Spinal cord (tissue), 10 donors: Measurements from ENCODE around the gene RDH13. TPM values are rescaled to one million over a fixed set of nuclear protein-coding genes. Genes with fewer than 3 reads are reported as not detected.
A peak's percentile ranks its signal among the peaks of the same experiment; 100 is the strongest.
"Not testable (repeated sequence)": the region's sequence is repeated elsewhere in the genome, so short reads cannot be mapped to it uniquely, and the experiment has no call there.

ENCODE experiments used
- DNase-seq, 6 donors: peaks; one replicate each; pipeline versions ENCODE4 v3.0.0 to v3.0.0-alpha.2; 2013 to 2015; ENCODE audit warnings: low spot score in 6 of 6, low read depth in 4 of 6
- H3K27ac ChIP-seq: one replicate; pipeline ENCODE4 v1.5.1; 2013; ENCODE audit warnings: low read depth, low read length, control low read depth
- H3K27me3 ChIP-seq: one replicate; pipeline ENCODE4 v1.6.1; 2013; ENCODE audit warnings: low read length; ENCODE audit not compliant: control insufficient read depth, insufficient read depth
- H3K36me3 ChIP-seq: one replicate; pipeline ENCODE4 v1.6.1; 2013; ENCODE audit warnings: low read length; ENCODE audit not compliant: control insufficient read depth, insufficient read depth
- H3K4me1 ChIP-seq: one replicate; pipeline ENCODE4 v1.6.1; 2013; ENCODE audit warnings: low read length; ENCODE audit not compliant: control insufficient read depth, insufficient read depth
- H3K4me3 ChIP-seq: one replicate; pipeline ENCODE4 v1.5.1; 2013; ENCODE audit warnings: low read depth, low read length, control low read depth
- H3K9me3 ChIP-seq: one replicate; pipeline ENCODE4 v1.6.1; 2013; ENCODE audit warnings: low read length; ENCODE audit not compliant: control insufficient read depth, insufficient read depth
- WGBS: methylation state at CpG from one replicate; pipeline ENCODE4 v1.1.5; 2013; ENCODE audit warnings: missing lambda C conversion rate; ENCODE audit not compliant: insufficient coverage; 5-methylcytosine and 5-hydroxymethylcytosine counted together
- polyA plus RNA-seq, 2 donors: library from polyadenylated mRNA; unstranded; fragments of 120-200 nt; gene quantifications; one replicate each; pipeline ENCODE4 v1.2.1, GENCODE V29; 2013; ENCODE audit not compliant: insufficient read length in 2 of 2
- total RNA-seq, 2 donors: library from RNA; depleted of rRNA in 1 of 2; stranded (reverse); fragments of 120-200 nt in 1 of 2; fragments of >200 nt in 1 of 2; gene quantifications; one replicate each; pipeline versions ENCODE4 v1.2.3 to v1.2.4, GENCODE V29; 2013 to 2014
- donor health status: healthy.

The RDH13 gene
- total and polyA plus RNA-seq, 4 donors: 16.6 to 34.8 (median 18.0) TPM

DNA sequence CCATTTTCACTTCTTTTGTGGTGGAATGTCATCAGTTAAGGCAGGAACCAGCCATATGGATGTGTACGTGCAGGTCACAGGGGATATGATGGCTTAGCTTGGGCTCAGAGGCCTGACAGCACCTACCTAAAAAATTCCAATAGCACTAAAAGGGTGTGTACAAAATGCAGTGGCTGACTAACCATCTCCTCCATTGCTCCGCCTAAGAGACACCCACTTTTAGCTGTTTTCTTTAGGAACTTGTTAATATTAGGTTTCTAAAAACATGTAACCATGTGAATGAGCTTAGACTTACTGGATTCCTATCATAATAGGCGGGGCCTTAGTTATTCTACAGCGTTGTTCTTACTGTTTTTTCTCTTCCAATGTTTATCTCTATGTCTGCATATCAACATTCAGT lies 50.6 kb downstream of the RDH13 start:
- no peak for DNase-seq

DNA sequence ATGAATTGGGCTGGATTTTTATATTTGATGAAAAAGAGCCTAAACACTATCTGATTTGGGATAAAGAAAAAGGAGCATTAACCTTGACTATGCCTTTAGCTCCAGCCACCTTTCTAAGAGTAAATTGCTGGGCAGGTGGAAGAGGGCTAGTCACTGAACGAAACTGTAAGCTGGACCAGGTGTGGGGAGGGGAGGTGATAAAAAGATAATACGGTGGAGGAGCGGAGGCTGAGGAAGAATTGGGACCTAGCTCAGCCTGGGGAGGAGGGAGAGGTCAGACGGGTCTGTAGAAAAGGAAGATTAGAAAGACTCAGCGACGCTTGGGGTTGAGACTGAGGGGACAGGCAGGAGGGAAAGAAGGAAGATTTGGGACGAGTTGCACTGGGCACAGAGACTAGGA lies 52.4 kb downstream of the RDH13 start:
- not testable (repeated sequence) for H3K4me3 ChIP-seq, H3K27me3 ChIP-seq, DNase-seq, H3K9me3 ChIP-seq, H3K4me1 ChIP-seq, H3K36me3 ChIP-seq, H3K27ac ChIP-seq
- 84% methylated on average over 6 of the region's 7 CpGs for WGBS

More for the DNA sequence above, 50.6 kb downstream of the RDH13 start:
- no peaks in the 10 kb centered on the region for H3K9me3 ChIP-seq
- H3K4me1 ChIP-seq: no peaks in the 10 kb centered on the region
- 95% methylated on average over 2 of the region's 4 CpGs for WGBS
- H3K36me3 ChIP-seq: peaks cover 5% of the 10 kb centered on the region
- no peaks in the 10 kb centered on the region for H3K27me3 ChIP-seq
- H3K4me3 ChIP-seq: no peak overlapping the region
- no peak overlapping the region for H3K27ac ChIP-seq

DNA sequence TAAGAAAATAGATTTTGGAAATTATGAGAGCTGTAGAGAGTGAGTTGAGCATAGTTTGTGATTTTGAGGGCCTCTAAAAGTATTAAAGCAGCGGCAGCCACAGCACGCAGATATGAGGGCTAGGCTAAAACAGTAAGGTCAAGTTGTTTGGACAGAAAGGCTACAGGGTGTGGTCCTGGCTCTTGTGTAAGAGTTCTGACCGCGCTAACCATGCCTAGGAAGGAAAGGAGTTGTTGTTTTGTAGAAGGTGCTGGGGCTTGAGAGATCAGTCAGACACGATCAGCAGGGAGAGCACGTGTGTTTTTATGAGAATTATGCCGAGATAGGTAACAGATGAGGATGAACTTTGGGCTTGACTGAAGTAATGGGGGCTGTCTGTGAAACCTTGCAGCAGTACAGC lies 54.2 kb downstream of the RDH13 start:
- H3K4me1 ChIP-seq, H3K9me3 ChIP-seq, H3K27ac ChIP-seq, H3K36me3 ChIP-seq, H3K27me3 ChIP-seq, DNase-seq, H3K4me3 ChIP-seq: not testable (repeated sequence)
- WGBS: 88% methylated on average over 7 of the region's 7 CpGs

- DNase-seq, H3K4me1 ChIP-seq, H3K27me3 ChIP-seq, H3K4me3 ChIP-seq, H3K9me3 ChIP-seq, H3K27ac ChIP-seq, H3K36me3 ChIP-seq: not testable (repeated sequence)
- WGBS: no CpG with 5 or more reads among the region's 5 CpGs
Measured at GRCh38 chr19:55008189-55008588, 54.8 kb downstream of the RDH13 start.

GRCh38 chr19:55007537-55007936 lies 55.4 kb downstream of the RDH13 start:
- H3K9me3 ChIP-seq, H3K27me3 ChIP-seq, H3K36me3 ChIP-seq, H3K4me1 ChIP-seq, DNase-seq, H3K27ac ChIP-seq, H3K4me3 ChIP-seq: not testable (repeated sequence)
- WGBS: 38% methylated on average over 2 of the region's 3 CpGs

DNA sequence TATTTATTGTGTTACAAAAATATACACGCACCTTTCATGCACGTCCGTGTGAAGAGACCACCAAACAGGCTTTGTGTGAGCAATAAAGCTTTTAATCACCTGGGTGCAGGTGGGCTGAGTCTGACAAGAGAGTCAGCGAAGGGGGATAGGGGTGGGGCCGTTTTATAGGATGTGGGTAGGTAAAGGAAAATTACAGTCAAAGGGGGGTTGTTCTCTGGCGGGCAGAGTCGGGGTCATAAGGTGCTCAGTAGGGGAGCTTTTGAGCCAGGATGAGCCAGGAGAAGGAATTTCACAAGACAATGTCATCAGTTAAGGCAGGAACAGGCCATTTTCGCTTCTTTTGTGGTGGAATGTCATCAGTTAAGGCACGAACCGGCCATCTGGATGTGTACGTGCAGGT lies 56.2 kb downstream of the RDH13 start:
- not testable (repeated sequence) for H3K4me3 ChIP-seq, H3K4me1 ChIP-seq, H3K36me3 ChIP-seq, DNase-seq, H3K27me3 ChIP-seq, H3K27ac ChIP-seq, H3K9me3 ChIP-seq
- 40% methylated on average over 3 of the region's 11 CpGs for WGBS

GRCh38 chr19:55005684-55006488 lies 57.1 kb downstream of the RDH13 start:
- Histone ChIP-seq H3K4me3 (no peak overlapping the region), H3K4me1 (no peaks in the 10 kb centered on the region), H3K36me3 (peaks cover 6% of the 10 kb centered on the region), H3K27me3 (no peaks in the 10 kb centered on the region), H3K27ac (no peak overlapping the region), H3K9me3 (peaks cover 2% of the 10 kb centered on the region)
- 78% methylated on average over 7 of the region's 10 CpGs for WGBS
- peak in 5 of 6 donors; percentile 28 to 89 (median 59) for DNase-seq

- Histone ChIP-seq H3K4me1 (no peaks in the 10 kb centered on the region), H3K27me3 (no peaks in the 10 kb centered on the region), H3K4me3 (no peak overlapping the region), H3K27ac (no peak overlapping the region), H3K36me3 (peaks cover 18% of the 10 kb centered on the region), H3K9me3 (peaks cover under 1% of the 10 kb centered on the region)
- 100% methylated on average over 1 of the region's 5 CpGs for WGBS
- DNase-seq: no peak
Measured at GRCh38 chr19:55000761-55001160, 62.2 kb downstream of the RDH13 start.

DNA sequence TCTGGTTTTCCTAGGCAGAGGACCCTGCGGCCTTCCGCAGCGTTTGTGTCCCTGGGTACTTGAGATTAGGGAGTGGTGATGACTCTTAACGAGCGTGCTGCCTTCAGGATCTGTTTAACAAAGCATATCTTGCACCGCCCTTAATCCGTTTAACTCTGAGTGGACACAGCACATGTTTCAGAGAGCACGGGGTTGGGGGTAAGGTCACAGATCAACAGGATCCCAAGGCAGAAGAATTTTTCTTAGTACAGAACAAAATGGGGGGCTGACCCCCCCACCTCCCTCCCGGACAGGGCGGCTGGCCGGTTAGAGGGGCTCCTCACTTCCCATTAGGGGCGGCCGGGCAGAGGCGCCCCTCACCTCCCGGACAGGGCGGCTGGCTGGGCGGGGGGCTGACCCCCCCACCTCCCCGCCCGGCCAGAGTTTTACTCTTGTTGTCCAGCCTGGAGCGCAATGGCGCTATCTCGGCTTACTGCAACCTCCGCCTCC lies 64.2 kb downstream of the RDH13 start:
- peaks cover 23% of the 10 kb centered on the region for H3K36me3 ChIP-seq
- H3K4me1 ChIP-seq, H3K27me3 ChIP-seq, H3K4me3 ChIP-seq, H3K27ac ChIP-seq, H3K9me3 ChIP-seq, DNase-seq: not testable (repeated sequence)
- 81% methylated on average over 8 of the region's 23 CpGs for WGBS

DNA sequence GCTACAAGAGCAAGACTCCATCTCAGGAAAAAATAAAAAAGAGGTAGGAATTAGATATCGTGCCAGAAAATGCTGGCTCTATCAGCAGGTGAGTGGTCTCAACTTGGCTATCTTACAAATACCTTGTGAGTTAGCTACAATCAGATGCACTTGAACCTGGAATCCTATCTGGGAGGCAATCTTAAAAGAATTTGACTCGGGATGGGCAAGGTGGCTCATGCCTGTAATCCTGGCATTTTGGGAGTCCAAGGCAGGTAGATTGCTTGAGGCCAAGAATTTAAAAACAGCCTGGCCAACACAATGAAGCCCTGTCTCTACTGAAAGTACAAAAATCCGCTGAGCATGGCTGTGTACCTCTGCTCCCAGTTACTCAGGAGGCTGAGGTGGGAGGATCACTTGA lies 67.4 kb downstream of the RDH13 start:
- WGBS: 70% methylated on average over 2 of the region's 3 CpGs
- H3K9me3 ChIP-seq: no peaks in the 10 kb centered on the region
- H3K27me3 ChIP-seq: no peaks in the 10 kb centered on the region
- no peak overlapping the region for H3K27ac ChIP-seq
- DNase-seq: no peak
- no peak overlapping the region for H3K4me3 ChIP-seq
- H3K4me1 ChIP-seq: no peaks in the 10 kb centered on the region
- H3K36me3 ChIP-seq: peaks cover 23% of the 10 kb centered on the region
